Thymus (tissue), 11 donors: ENCODE data around the gene NRN1L. TPM values are rescaled to one million over a fixed set of nuclear protein-coding genes. Genes with fewer than 3 reads are reported as not detected.

Experiments used
- DNase-seq, 9 donors: peaks; one replicate each; pipeline ENCODE4 v3.0.0-alpha.2; 2013; ENCODE audit warnings: low spot score in 9 of 9, low read depth in 6 of 9, missing footprints in 1 of 9
- H3K27ac ChIP-seq, 2 donors: one replicate each; pipeline ENCODE4 v1.5.1; 2013; ENCODE audit warnings: control low read depth in 1 of 2, low read depth in 1 of 2, low read length in 1 of 2, mild to moderate bottlenecking in 1 of 2, moderate library complexity in 1 of 2
- H3K27me3 ChIP-seq, 2 donors: one replicate each; pipeline ENCODE4 v1.5.1; 2013; ENCODE audit warnings: low read length in 1 of 2; ENCODE audit not compliant: control insufficient read depth in 2 of 2, insufficient read depth in 1 of 2
- H3K36me3 ChIP-seq, 2 donors: one replicate each; pipeline ENCODE4 v1.5.1; 2013; ENCODE audit warnings: low read length in 1 of 2, mild to moderate bottlenecking in 1 of 2, moderate library complexity in 1 of 2; ENCODE audit not compliant: control insufficient read depth in 2 of 2, insufficient read depth in 2 of 2
- H3K4me1 ChIP-seq, 2 donors: one replicate each; pipeline ENCODE4 v1.5.1; 2013; ENCODE audit warnings: low read length in 2 of 2; ENCODE audit not compliant: control insufficient read depth in 2 of 2, insufficient read depth in 2 of 2
- H3K4me3 ChIP-seq, 2 donors: one replicate each; pipeline ENCODE4 v1.5.1; 2013; ENCODE audit warnings: low read length in 2 of 2, control low read depth in 1 of 2, mild to moderate bottlenecking in 1 of 2
- H3K9me3 ChIP-seq, 2 donors: one replicate each; pipeline ENCODE4 v1.5.1; 2013; ENCODE audit warnings: low read length in 1 of 2, mild to moderate bottlenecking in 1 of 2; ENCODE audit not compliant: control insufficient read depth in 2 of 2, insufficient read depth in 1 of 2
- WGBS: extraction: QIAGEN DNeasy Blood & Tissue Kit; methylation state at CpG from one replicate; pipeline ENCODE4 v1.1.7; 2013; 5-methylcytosine and 5-hydroxymethylcytosine counted together
- polyA plus RNA-seq: library from polyadenylated mRNA; stranded (reverse); fragments of 200-250 nt; gene quantifications from one replicate; pipeline ENCODE4 v1.2.3, GENCODE V29; 2013
- total RNA-seq: library from RNA; stranded (reverse); fragments of 120-200 nt; gene quantifications from one replicate; pipeline ENCODE4 v1.2.4, GENCODE V29; 2013
- donor health status: healthy.

The NRN1L gene
- total and polyA plus RNA-seq, 2 donors, result 0.28 to 5.6 TPM

- Histone ChIP-seq H3K4me1 (peaks cover 0 to 2% of the 10 kb centered on the region in 2 donors), H3K36me3 (peaks cover 28 to 52% of the 10 kb centered on the region in 2 donors), H3K4me3 (no peak overlapping the region), H3K27me3 (no peaks in the 10 kb centered on the region), H3K27ac (peak overlapping the region in 1 of 2 donors; percentile 66), H3K9me3 (no peaks in the 10 kb centered on the region)
- DNase-seq, result no peak
- 95% methylated on average over 4 of the region's 4 CpGs for WGBS
Measured at GRCh38 chr16:67917852-67918236, 33.2 kb downstream of the NRN1L start.

GRCh38 chr16:67919622-67920221 lies 35.0 kb downstream of the NRN1L start:
- Histone ChIP-seq H3K36me3 (peaks cover 36 to 58% of the 10 kb centered on the region in 2 donors), H3K4me3 (no peak overlapping the region), H3K4me1 (peaks cover 0 to 2% of the 10 kb centered on the region in 2 donors), H3K27ac (no peak overlapping the region), H3K27me3 (no peaks in the 10 kb centered on the region), H3K9me3 (no peaks in the 10 kb centered on the region)
- WGBS, result 95% methylated on average over 6 of the region's 6 CpGs
- no peak for DNase-seq

GRCh38 chr16:67922221-67922620 lies 37.5 kb downstream of the NRN1L start:
- no peaks in the 10 kb centered on the region for H3K4me1 ChIP-seq

GRCh38 chr16:67922740-67923139 lies 38.1 kb downstream of the NRN1L start:
- H3K4me1 ChIP-seq, result no peaks in the 10 kb centered on the region
- H3K4me3 ChIP-seq, result no peak overlapping the region
- no peak overlapping the region for H3K27ac ChIP-seq
- H3K27me3 ChIP-seq, result no peaks in the 10 kb centered on the region
- H3K9me3 ChIP-seq, result no peaks in the 10 kb centered on the region
- 97% methylated on average over 8 of the region's 8 CpGs for WGBS
- peaks cover 37 to 45% of the 10 kb centered on the region in 2 donors for H3K36me3 ChIP-seq
- no peak for DNase-seq

More at GRCh38 chr16:67922221-67922620, 37.5 kb downstream of the NRN1L start:
- no peak for DNase-seq
- 93% methylated on average over 5 of the region's 5 CpGs for WGBS
- H3K9me3 ChIP-seq, result no peaks in the 10 kb centered on the region
- peaks cover 32 to 45% of the 10 kb centered on the region in 2 donors for H3K36me3 ChIP-seq
- no peak overlapping the region for H3K4me3 ChIP-seq
- no peak overlapping the region for H3K27ac ChIP-seq
- no peaks in the 10 kb centered on the region for H3K27me3 ChIP-seq

- no peak overlapping the region for H3K27ac ChIP-seq
- WGBS, result 95% methylated on average over 10 of the region's 10 CpGs
- no peaks in the 10 kb centered on the region for H3K9me3 ChIP-seq
- peaks cover 35 to 52% of the 10 kb centered on the region in 2 donors for H3K36me3 ChIP-seq
- no peak for DNase-seq
- no peaks in the 10 kb centered on the region for H3K27me3 ChIP-seq
- H3K4me3 ChIP-seq, result no peak overlapping the region
- no peaks in the 10 kb centered on the region for H3K4me1 ChIP-seq
Measured at GRCh38 chr16:67923414-67924116, 38.9 kb downstream of the NRN1L start.

GRCh38 chr16:67924140-67924906 lies 39.6 kb downstream of the NRN1L start:
- DNase-seq, result no peak
- Histone ChIP-seq H3K9me3 (no peaks in the 10 kb centered on the region), H3K4me3 (no peak overlapping the region), H3K4me1 (no peaks in the 10 kb centered on the region), H3K27me3 (no peaks in the 10 kb centered on the region), H3K27ac (no peak overlapping the region), H3K36me3 (peaks cover 42 to 53% of the 10 kb centered on the region in 2 donors)
- WGBS, result 98% methylated on average over 10 of the region's 10 CpGs

GRCh38 chr16:67926181-67926750 lies 41.6 kb downstream of the NRN1L start:
- no peak overlapping the region for H3K4me3 ChIP-seq
- WGBS, result 91% methylated on average over 13 of the region's 13 CpGs
- H3K36me3 ChIP-seq, result peaks cover 56 to 61% of the 10 kb centered on the region in 2 donors
- no peak for DNase-seq
- no peak overlapping the region for H3K27ac ChIP-seq
- H3K27me3 ChIP-seq, result no peaks in the 10 kb centered on the region
- H3K4me1 ChIP-seq, result no peaks in the 10 kb centered on the region
- H3K9me3 ChIP-seq, result no peaks in the 10 kb centered on the region

- Histone ChIP-seq H3K27me3 (no peaks in the 10 kb centered on the region), H3K4me1 (no peaks in the 10 kb centered on the region), H3K27ac (no peak overlapping the region), H3K36me3 (peaks cover 54 to 70% of the 10 kb centered on the region in 2 donors), H3K4me3 (no peak overlapping the region), H3K9me3 (no peaks in the 10 kb centered on the region)
- 97% methylated on average over 22 of the region's 22 CpGs for WGBS
- no peak for DNase-seq
Measured at GRCh38 chr16:67927131-67927941, 42.7 kb downstream of the NRN1L start.
